ENCODE data around the gene TARDBP.
"Not testable (repeated sequence)": the region's sequence is repeated elsewhere in the genome, so short reads cannot be mapped to it uniquely, and the experiment has no call there.

TARDBP gene

DNA sequence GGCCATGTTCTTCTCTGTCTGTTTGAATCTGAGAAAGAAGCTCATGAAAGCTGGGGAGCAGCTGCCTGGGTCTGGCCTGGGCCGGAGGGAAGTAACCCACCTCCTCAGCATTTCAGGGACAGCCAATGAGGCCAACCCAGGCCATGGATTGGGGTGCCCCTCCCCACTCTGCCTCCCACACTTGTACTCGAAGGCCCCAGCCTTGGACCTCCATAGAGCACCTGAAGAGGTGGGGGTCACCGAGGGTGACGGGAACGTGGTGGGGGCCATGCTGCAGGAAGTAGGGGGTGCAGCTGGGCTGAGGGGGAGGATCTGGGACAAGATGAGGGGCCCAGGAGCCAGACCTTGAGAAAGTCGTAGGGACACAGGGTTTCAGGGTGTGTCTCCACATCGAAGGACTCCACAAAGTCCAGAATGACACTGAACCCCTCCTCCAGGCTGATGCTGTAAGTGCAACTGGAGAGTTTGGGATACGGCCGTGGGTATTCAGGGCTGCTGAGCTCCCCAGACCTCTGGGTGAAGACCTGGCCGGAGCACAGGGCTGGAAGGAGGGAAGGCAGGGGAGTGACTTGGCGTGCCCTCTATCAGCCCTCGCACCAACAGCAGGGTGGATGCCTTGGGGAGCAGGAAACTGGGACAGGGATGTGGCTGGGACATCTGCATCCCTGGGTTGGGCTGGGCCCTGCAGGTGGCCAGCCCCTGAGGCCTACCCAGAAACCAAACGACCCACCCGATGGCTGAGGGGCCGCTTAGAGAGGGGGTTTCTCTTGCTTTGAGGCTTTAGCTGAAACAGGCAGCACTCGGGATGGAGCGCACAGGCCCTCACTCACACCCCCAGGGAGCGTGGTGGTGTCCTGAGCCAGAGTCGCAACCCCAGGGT, 30.8 kb downstream of the TARDBP start:
- no peak for DNase-seq (ENCODE audit: low read depth, low spot score)

DNA sequence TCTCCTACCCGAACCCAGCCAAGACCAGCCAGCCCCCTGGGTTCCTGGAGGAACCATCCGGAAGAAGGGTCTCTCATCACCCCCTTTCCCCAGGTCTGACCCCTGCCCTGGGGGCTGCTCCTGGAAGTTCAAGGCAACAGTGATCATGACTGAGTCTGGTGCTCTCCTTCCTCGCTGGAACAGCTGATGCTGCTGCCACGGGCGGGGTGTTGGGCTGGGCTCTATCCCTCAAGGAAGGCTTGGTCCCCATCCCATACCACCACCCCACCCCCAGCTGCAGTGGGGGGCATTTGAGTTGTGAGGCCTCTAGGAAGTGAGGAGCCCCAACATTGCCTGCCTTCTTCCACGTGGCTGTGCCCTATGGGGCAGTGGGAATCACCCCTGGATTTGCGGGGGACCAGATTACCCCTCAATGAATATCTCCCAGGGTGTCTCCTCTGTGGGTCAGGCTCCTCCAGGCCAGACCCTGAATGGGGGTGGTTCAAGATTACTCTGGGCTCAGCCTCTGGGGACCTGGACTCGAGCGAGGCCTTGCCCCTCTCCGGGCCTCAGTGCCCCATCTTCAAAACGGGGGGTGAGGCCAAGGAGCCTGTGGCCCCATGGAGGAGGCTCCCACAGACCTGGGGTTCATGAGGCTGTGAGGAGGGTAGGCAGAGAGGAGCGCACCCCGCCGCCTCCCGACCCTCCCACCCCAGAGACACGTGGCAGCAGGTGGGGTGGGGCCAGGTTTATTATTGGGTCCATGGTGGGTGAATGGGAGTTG, 31.8 kb downstream of the TARDBP start:
- no peak for DNase-seq (ENCODE audit: low read depth, low spot score)

DNA sequence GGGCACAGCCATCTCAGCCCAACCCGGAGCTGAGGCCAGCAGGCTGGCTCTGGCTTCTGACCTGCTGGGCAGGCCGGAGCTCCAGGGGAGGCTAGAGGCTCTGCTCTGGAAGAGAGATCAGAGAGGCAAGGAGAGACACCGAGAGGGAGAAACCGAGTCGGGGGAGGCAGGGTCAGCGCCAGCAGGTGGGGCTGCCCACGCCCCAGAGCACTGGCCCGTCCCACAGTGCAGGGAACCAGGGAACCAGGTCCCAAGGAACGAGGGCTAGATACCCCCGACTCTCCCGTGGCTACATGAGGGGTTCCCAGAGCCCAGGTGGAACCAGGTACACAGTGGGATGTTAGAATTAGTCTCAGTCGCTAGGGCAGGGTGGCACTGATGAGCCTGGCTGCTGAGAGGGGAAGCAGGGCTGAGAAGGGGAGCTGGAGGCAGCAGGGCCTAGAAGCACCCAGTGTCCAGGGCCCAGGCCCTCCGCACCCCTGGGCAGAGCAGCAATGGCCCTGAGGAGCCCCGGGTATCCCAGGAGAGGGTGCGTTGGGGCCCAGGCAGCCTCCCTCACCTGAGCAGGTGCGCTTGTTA, 32.5 kb downstream of the TARDBP start:
- DNase-seq (ENCODE audit: low read depth, low spot score) = no peak

DNA sequence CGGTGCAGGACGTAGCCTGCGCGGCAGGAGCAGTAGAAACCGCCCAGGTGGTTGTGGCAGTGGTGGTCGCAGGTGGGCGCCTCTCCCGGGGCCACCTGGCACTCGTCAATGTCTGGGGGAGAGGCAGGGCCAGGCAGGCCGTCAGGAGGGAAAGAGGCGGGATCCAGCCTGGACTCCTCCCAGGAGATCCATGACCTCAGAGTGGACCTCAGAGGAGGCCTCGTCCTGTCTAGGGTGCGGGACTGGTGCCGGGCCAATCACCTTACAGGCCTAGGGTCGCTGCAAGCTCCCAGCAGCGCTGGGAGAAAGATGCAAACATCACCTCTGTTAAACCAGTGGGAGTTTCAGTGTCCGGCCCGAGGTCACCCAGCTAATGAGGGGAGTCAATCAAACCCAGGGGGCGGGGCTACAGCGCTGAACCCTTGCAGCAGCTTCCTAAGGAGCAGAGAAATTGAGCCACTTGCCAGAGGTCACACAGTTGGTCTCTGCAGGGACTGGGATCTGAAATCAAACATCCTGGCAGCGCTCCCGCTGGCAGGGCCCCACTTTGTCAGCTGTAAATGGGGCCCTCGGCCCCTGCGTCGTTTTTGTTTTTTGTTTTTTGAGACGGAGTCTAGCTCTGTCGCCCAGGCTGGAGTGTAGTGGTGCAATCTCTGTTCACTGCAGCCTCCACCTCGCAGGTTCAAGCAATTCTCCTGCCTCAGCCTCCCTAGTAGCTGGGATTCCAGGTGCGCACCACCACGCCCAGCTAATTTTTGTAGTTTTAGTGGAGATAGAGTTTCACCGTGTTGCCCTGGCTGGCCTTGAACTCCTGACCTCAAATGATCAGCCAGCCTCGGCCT, 33.2 kb downstream of the TARDBP start:
- DNase-seq (ENCODE audit: low read depth, low spot score) = no peak

DNA sequence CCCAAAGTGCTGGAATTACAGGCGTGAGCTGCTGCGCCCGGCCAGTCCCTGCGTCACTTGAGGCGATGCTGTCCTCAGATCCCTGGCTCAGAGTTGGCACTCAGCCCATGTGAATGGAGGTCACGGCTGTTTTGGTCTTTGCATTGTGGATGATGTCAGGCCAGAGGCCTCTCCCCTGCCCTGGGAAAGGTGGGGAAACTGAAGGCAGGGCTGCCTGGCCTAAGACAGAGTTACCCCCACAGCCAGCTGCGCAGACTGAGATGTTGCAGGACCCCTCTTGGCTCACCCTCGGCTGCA, 33.8 kb downstream of the TARDBP start:
- no peak for DNase-seq (ENCODE audit: low read depth, low spot score)

DNA sequence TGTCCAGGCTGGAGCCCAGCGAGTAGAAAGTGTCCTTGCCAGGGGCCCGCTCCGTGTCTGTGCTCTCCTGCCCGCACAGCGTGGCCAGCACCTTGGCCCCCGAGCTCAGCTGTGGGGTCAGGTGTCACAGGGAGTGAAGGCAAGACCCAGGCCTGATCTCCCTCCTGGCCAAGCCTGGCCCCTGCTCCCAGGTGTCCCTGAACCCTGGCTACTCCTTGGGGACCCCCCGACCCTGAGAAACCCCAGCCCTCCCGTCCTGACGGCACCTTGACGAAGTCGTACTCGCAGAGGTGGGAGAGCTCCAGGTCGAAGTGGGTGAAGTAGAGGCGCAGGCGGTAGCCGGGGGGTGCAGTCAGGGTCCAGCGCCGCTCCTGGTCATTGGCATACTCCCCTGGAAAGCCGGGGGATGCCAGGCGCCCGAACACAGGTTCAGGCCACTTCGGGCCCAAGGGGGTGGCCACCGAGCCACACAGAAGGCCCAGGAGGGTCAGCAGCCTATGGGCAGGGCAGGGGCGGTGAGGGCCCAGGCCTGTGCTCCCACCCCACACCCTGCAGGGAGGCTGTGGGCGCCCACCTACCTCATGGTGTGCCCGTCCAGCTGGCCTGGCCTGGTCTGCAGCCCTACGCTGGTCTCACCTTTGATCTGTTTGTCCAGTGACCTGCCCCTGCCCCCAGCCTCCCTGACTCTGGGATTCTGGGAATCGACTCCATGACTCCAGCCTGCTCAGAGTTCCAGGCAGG, 34.3 kb downstream of the TARDBP start, which contains the start of gene MASP2:
MASP2 (minus strand) TSS at position 615 of the 741 bp plus-strand sequence; CDS start at position 583, 32 bp downstream.
- no peak for DNase-seq (ENCODE audit: low read depth, low spot score)

DNA sequence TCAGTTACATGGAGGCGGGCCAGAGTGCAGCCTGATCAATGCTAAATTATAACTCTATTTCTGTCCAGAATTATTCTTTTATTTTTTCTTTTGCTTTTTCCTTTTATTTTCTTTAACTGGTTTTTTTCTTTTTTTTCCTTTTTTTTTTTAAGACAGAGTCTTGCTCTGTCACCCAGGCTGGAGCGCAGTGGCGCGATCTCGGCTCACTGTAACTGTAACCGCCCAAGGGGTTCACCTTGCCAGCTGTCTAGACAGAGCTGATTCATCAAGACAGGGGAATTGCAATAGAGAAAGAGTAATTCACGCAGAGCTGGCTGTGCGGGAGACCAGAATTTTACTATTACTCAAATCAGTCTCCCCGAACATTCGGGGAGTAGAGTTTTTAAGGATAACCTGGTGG, 38.7 kb downstream of the TARDBP start:
- DNase-seq (ENCODE audit: low read depth, low spot score) = not testable (repeated sequence)

DNA sequence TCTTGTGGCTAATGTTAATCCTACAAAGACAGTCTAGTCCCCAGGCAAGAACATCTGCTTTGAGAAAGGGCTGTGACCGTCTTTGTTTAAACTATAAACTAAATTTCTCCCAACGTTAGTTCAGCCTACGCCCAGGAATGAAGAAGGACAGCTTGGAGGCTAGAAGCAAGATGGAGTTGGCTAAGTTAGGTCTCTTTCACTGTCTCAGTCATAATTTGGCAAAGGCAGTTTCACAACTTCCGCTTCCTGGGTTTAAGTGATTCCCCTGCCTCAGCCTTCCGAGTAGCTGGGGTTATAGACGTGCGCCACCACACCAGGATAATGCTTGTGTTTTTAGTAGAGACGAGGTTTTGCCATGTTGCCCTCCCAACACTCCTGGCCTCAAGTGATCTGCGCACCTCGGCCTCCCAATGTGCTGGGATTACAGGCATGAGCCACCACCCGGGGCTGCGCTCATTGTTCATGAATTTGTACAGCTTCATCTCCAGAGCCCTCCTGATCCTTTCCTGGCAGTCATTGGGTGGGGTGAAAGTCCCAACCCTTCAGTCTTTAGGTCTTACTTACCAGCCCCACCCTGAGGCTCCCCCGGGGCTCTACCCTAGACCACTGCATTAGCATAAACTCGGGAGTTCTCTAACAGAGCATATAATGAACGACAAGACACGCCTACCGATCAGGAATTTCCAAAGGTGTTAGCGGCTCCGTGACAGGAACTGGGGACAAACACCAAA, 39.5 kb downstream of the TARDBP start:
- DNase-seq (ENCODE audit: low read depth, low spot score) = no peak

DNA sequence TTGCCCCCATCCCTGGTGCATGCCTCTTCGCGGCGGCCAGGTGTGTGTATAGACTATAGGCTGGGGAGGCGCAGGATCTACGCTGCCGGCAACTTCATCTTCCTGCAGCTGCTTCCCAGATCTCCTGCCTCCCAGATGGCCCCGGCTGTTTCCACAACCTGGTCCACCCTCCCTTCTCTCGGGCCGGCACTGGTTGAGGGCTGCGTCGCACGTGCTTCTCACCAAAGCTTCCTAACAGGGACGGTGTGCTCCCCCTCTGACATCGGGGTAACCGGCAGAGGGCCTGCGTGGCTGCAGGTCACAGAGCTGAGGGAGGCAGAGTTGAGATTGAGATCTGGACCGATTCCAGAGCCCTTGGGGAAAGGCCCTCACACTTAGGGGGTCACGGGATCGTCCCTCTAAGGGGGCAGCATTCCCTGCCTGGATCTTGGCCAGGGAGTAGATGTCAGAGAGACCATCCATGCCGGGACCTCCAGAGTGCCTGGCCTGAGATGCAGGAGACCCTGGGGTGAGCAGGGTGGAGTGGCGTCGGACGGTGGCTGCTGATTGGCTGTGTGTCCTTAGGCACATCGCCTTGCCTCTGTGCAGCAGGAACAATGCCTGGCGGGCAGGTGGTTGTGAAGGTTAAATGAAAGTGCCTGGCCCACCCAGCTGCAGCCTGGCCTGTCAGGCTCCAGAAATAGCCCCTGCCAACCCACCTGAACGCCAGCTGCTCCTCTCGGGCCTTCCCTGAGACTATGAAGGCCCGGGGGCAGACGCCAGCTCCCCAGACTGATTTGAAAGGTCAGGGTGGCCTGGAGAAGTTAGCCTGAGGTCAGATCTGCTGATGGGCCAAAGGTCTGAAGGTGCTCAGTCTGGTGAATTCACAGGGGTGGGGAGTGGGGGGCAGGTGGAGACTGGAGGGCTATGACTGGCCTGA, 40.6 kb downstream of the TARDBP start:
- no peak for DNase-seq (ENCODE audit: low read depth, low spot score)

DNA sequence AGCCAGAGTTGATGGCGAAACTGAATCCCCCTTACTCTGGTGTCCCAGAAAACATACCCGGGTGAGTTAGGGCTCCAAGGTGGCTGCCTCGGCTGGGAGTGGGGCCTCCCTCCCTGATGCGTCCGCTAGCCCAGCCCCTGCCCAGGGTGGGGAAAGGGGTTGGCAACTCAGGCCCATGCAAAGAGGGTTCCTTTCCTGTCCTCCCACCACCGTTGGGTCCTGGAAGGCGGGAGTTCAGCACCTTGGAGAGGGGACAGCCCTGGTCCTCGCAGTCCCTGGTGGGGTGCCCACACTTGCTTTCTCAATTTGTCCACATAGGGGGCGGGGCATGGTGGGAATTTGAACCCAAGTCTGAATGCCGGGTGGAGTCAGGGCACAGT, 41.3 kb downstream of the TARDBP start:
- DNase-seq (ENCODE audit: low read depth, low spot score) = no peak

DNA sequence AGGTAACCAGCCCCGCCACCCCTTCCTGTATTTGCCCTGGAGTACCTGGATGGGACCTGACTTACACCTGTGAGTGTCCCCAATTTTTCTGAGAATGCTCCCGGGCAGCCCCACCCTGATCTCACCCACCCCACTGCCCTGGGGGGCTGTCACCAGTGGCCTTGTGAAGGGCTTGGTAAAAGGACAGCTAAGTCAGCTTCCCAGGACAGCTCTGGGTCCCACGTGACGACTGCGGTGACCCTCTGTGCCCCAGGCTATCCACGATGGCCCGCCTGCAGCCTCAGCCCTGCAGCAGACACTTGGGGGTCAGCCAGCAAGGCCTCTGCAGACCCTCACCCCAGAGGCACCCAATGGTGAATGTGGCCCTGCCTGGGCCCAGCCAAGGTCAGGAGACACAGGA, 41.7 kb downstream of the TARDBP start:
- DNase-seq (ENCODE audit: low read depth, low spot score) = no peak

DNA sequence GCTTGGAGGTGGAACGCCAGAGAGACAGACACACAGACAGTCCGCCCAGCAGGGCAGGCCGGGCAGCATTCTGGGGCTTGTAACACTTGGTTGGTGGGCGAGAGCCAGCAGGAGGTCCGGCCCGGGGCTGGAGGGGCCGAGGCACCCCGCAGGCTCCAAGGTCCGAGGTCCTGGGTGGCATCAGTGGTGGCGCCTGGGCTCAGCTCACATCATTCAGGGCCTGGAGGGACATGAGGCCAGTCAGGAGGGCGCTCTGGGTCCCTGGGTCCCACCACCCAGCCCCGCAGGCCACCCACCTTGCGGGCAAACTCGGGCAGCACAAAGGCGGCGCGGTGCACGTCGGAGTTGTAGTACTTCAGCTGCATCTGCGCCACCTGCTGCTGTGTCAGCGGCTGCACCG, 42.2 kb downstream of the TARDBP start:
- DNase-seq (ENCODE audit: low read depth, low spot score) = no peak

DNA sequence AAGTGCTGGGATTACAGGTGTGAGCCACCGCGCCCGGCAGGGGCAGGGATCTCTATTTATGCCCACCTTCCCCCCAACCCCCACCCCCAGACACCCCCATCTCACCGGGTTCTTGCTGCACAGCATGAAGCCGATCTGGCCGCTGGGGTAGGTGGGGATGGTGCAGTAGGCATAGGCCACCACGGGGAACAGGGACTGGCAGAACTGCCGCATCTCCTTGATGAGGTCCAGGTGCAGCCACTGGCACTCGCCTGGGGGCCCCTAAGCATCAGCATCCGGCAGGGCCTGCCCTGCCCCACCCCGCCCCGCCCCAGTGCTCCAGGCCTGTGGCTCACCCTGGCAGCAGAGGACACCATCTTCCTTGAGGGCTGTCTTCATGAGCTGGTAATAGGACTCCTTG, 43.2 kb downstream of the TARDBP start:
- DNase-seq (ENCODE audit: low read depth, low spot score) = no peak

DNA sequence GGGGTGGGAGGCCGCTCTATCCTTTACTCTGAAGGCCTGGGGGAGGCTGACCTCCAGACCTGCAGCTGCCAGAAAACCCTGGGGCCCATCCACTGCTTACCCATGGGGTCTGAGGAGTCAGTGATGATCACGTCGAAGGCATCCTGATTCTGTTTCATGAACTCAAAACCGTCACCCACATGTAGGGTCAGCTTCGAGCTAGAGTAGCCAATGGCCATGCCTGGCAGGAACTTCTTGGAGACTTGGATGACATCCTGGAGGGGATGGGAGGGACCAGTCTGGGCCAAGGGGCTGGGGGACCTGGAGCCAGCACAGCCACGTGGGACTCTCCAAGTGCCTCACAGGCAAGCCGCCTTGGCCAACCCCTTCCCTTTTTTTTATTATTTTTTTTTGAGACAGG, 44.0 kb downstream of the TARDBP start:
- no peak for DNase-seq (ENCODE audit: low read depth, low spot score)

DNA sequence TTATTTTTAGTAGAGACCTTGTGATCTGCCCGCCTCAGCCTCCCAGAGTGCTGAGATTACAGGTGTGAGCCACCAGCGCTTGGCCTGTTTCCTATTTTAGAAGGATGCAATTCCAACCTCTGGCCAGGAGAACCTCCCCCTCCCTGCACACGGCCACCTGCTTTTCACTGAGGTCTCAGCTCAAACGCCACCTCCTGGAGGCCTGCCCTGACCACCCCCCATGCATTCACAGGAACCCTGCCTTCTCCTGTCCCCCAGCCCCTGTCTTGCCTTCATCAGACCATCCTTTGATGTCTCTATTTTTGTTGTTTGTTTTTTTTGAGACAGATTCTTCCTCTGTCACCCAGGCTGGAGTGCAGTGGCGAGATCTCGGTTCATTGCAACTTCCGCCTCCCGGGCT, 45.0 kb downstream of the TARDBP start:
- DNase-seq (ENCODE audit: low read depth, low spot score) = no peak

DNA sequence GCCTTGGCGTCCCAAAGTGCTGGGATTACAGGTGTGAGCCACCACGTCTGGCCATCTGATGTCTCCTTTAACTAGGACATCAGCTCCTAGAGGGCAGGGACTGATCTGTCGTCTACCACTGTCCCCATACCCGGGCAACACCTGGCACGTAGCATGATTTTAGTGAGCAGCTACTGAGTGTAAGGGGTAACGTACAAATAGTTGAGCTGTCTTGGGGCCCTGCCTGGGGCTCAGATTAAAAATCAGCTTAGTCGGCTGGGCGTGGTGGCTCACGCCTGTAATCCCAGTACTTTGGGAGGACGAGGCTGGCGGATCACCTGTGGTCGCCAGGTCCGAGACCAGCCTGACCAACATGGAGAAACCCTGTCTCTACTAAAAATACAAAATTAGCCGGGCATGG, 45.6 kb downstream of the TARDBP start:
- no peak for DNase-seq (ENCODE audit: low read depth, low spot score)

DNA sequence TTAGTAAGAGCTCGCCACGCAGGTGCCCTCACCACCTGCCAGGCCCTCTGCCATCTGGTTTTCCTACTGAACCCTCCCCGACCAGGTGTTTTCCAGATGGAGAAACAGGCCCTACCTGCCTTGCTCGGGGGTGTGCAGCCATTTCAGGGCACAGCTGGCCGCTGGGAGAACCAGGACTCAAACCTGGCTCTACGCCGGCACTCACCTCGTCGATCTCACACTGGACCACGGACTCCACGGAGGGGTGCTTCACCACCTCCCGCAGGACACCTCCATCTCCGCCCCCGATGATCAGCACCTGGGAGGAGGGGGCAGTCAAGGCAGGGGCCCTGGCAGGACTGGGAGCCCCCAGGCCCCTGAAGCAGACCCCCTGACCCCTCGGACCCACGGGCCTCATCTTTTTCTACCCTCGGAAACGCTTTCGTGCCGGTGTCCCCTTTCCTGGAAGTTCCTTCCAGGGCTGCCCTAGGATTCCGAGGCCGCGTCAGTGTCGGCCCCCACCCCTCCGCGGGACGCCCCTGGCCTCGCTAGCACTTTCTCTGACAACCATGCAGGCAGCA, 46.2 kb downstream of the TARDBP start:
- DNase-seq (ENCODE audit: low read depth, low spot score) = no peak

DNA sequence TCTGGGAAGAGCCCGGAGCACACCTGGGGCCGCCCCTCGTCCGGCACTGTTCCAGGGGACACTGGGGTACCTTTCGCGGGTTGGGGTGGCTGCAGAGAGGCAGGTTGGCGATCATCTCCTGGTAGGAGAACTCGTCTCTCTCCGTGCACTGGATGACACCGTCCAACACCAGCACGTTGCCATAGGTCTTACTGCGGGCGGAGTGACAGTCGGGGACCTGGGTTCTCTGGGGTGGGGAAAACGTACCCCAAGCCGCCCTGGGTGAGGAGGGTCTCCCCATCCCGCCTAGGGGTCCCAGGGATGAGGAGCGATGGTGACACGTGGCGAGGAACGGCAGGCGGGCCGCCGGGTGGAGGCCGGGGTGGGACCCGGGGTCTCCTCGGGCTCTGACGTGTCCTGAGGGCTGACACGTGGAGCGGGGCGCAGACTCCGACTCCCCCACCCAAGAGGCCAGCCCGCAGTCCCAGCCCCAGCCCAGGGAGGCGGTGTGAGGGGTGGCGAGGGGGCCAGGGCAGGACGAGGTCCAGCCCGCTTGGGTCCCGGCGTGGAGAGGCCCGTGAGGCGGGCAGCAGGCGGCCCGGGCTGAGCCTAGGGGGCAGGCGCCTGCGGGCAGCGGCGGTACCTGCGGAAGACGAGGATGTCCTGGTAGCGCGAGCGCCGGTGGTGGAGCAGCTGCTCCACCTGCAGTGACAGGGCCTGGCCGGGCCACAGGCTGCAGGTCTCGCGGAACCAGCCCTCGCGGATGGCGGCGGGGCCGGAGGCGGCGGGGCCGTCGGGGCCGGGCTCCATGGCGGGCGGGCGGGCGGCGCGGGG, 46.9 kb downstream of the TARDBP start:
- DNase-seq (ENCODE audit: low read depth, low spot score) = no peak

Data from iPS DF 19.7 (cell line).